HAP-1 (cell line): ENCODE results near the gene AKAP6.

Experiments used
- DNase-seq, 2 experiments: peaks; one replicate each; pipeline ENCODE4 v3.0.0-alpha.2; 2016 to 2020; ENCODE audit warnings: low spot score in 2 of 2
- H3K27me3 ChIP-seq: fragments of 250-450 bp; sonication (Bioruptor Pico); 2 replicates; pipeline ENCODE4 v1.5.1; 2020; ENCODE audit warnings: low read depth, mild to moderate bottlenecking, moderate library complexity
- H3K36me3 ChIP-seq: fragments of 250-450 bp; sonication (Bioruptor Pico); replicated peaks from 2 replicates; pipeline ENCODE4 v1.5.1; 2020; ENCODE audit warnings: mild to moderate bottlenecking
- H3K4me1 ChIP-seq: fragments of 250-450 bp; sonication (Bioruptor Pico); 2 replicates; pipeline ENCODE4 v1.5.1; 2020; ENCODE audit warnings: mild to moderate bottlenecking
- H3K4me3 ChIP-seq: fragments of 250-450 bp; sonication (Bioruptor Pico); 2 replicates; pipeline ENCODE4 v1.5.1; 2020; ENCODE audit warnings: mild to moderate bottlenecking, moderate library complexity
- H3K9me3 ChIP-seq: fragments of 250-450 bp; sonication (Bioruptor Pico); 2 replicates; pipeline ENCODE4 v1.5.1; 2020; ENCODE audit warnings: mild to moderate bottlenecking, moderate library complexity
- in situ Hi-C: fragments of 300-500 bp; cut with MboI; formaldehyde crosslinking; loops from 3 replicates; pipeline ENCODE4 v1.14.3; 2020; ENCODE audit warnings: low sequenced_read_pairs, inconsistent platforms, mixed read lengths

AKAP6 gene

DNA sequence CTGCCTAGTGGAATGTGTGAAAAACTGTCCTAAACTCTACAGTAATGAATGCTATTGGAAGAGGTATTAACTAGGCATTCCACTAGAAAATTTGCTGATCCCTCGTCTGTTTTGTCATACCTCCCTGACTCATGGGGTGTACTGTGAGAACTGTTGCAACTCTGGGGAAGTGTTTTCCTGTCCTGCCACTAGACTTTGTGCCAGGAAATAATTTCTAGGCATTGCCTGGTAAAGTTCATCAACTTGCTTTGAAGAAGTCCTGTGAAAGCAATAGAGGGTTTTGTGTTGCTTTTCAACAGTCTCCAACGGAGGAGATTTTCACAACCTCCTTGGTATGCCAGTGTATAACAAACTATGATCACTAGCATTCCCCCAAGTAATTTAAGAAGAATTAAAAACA is 139.9 kb downstream of the AKAP6 start:
- H3K27me3 ChIP-seq = no peaks in the 10 kb centered on the region
- H3K4me3 ChIP-seq = no peak overlapping the region
- in situ Hi-C loops = loop anchor here (25.0 kb wide), 1 partner anchor 1107 kb away; no protein-coding TSS in a partner anchor
- no peaks in the 10 kb centered on the region for H3K36me3 ChIP-seq
- no peak for DNase-seq
- H3K9me3 ChIP-seq = no peaks in the 10 kb centered on the region
- peaks cover 22% of the 10 kb centered on the region for H3K4me1 ChIP-seq

DNA sequence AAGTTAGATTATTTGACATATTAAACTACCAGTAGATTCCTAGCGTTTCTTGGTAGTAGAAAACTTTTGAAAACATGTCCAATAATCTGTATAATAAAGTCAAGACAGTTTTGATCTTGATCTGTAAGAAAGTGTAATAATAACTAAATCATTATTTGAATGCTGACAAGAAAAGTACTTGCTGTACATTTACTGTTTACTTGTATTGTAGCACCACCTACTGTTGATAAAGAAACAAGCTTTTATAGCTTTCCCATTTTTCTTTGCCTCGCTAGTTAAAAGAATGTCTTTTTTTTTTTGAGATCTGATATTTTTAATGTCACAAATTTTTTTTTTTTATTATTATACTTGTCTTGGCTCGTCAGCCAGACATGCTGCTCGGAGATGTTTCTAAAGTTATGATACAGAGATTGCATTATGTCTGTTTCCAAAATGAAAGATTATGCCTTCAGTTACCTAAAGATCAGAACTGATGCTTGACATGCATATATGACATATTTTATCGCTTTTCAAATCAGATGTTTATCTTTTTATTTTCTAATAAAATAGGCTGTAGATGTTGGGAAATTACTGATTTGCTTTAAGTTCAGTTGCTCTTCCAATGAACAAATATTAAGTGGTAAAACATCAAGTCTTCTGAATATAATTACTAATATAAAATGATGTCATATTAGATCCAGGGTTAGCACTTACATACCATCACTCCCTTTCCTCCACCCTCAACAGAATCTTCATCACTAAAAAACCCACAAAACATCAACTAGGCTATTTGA is 140.5 kb downstream of the AKAP6 start:
- no peaks in the 10 kb centered on the region for H3K27me3 ChIP-seq
- no peak overlapping the region for H3K4me3 ChIP-seq
- DNase-seq = peak in 1 of 2 experiments; percentile 71
- peaks cover 22% of the 10 kb centered on the region for H3K4me1 ChIP-seq
- in situ Hi-C loops = loop anchor here (10.0 to 25.0 kb wide), 3 partner anchors 215 to 1107 kb away; no protein-coding TSS in a partner anchor
- H3K9me3 ChIP-seq = no peaks in the 10 kb centered on the region
- H3K36me3 ChIP-seq = no peaks in the 10 kb centered on the region

DNA sequence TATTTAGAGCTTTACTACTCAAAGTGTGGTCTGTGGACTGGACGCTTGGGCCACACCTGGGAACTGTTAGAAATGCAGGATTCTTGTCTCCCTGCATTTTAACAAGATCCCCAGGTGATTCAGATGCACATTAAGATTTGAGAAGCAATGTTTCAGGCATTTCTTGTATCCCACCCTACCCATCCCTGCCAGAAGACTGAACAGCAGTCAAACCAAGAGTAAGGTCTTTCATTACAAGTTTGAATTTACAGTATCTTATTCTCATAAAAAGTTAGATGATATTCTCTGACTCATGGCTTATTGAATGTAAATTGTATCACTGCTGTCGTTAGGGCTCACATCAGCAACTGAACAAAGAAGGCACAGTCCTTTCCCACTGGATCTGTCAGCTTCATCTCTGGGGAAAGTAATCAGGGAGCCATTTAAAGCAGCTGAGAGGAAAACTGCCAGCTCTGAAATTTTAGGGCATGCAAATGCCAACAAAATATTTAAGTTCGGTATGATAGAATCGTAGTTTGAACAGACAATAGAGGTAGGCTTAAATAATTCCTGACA is 141.1 kb downstream of the AKAP6 start:
- peaks cover 22% of the 10 kb centered on the region for H3K4me1 ChIP-seq
- in situ Hi-C loops = loop anchor here (10.0 to 25.0 kb wide), 3 partner anchors 215 to 1108 kb away; no protein-coding TSS in a partner anchor
- no peaks in the 10 kb centered on the region for H3K9me3 ChIP-seq
- no peaks in the 10 kb centered on the region for H3K36me3 ChIP-seq
- H3K27me3 ChIP-seq = no peaks in the 10 kb centered on the region
- H3K4me3 ChIP-seq = no peak overlapping the region
- no peak for DNase-seq

DNA sequence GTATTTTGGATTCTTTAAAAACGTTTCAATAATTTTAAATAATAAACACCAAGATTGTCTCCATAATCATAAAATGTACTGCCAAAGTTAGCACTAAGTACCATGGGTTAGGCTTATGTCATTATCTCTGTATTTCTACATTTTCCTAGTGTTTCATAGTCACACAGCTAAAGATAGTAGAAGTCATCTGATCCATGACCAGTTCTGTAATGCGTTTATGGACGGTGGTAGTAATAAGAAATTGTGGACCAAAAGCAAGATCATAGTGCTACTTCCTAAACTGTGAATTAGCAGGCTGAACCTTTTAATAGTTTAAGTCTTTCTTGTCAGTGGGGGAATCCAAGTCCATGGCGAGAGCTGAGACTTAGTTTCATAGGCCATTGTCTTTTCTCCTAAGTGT is 142.1 kb downstream of the AKAP6 start:
- H3K27me3 ChIP-seq = no peaks in the 10 kb centered on the region
- DNase-seq = no peak
- H3K9me3 ChIP-seq = no peaks in the 10 kb centered on the region
- H3K4me3 ChIP-seq = no peak overlapping the region
- H3K4me1 ChIP-seq = peaks cover 22% of the 10 kb centered on the region
- in situ Hi-C loops = loop anchor here (10.0 to 25.0 kb wide), 3 partner anchors 216 to 1109 kb away; no protein-coding TSS in a partner anchor
- H3K36me3 ChIP-seq = no peaks in the 10 kb centered on the region

DNA sequence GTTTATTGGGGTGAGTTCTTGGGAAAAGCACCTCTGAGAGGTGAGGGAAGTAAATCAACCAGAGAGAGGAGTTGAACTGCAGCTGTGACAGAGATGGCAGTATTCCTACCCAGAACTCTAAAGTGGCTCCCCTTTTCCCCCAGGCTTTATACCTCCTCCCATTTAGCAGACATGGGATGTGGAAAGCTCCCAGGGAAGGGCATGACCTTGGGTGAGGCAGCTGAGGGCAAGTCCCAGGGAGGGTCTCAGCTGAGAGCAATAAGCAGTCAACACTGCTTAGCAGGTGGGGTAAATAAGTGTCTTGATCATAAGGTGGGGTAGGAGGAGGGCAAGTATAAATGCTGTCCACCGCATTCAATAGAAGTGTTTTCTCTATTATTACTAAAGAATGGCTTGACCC is 143.0 kb downstream of the AKAP6 start:
- Histone ChIP-seq H3K9me3 (no peaks in the 10 kb centered on the region), H3K27me3 (no peaks in the 10 kb centered on the region), H3K4me1 (peaks cover 22% of the 10 kb centered on the region), H3K4me3 (no peak overlapping the region), H3K36me3 (no peaks in the 10 kb centered on the region)
- in situ Hi-C loops = loop anchor here (10.0 to 25.0 kb wide), 3 partner anchors 217 to 1110 kb away; no protein-coding TSS in a partner anchor
- DNase-seq = no peak

DNA sequence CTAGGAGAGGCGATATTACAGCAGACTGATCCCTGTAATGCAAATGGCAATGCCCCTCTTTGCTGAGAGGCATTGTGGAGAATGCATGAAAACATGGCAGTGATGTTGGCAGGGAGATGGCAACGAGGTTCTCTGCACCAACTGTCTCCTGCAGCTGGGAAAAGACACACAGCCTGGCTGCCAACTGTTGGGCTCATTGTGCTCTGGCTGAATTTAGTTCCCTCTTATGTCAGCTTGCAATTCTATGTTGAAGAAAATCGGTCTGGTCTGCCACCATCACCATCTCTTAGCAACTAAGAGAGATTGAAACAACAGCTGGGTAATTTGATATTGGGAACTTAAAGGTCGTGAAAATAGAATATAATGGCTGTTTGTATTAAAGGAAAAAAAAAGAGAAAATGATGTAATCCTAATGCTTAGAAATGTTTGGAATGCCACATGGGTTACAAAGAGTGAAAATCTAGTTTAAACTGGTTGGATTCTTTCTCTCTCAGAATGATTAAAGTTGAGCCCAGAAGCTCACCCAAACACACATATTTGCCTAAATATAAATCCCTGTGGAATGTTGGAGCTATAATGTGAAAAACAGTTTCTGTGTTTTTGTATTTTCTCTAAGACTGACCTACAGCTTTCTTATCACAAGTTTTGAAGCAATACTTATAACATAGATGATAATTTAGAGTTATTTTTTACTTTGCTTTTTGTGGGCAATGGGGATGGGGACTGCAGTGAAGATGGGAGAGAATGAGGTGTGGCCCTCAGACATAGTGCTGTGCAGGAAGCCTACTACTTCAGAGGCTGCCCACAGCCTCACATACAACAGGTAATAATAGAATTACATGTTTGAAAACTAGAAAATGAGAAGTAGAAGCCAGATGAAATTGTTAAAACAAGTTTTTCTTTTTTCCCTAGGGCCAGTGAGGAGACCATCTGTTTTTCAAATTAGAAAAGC is 143.7 kb downstream of the AKAP6 start:
- Histone ChIP-seq H3K4me3 (no peak overlapping the region), H3K9me3 (no peaks in the 10 kb centered on the region), H3K36me3 (no peaks in the 10 kb centered on the region), H3K27me3 (no peaks in the 10 kb centered on the region), H3K4me1 (peaks cover 22% of the 10 kb centered on the region)
- peak; percentile 26 to 55 for DNase-seq
- in situ Hi-C loops = loop anchor here (10.0 to 25.0 kb wide), 3 partner anchors 218 to 1110 kb away; no protein-coding TSS in a partner anchor

DNA sequence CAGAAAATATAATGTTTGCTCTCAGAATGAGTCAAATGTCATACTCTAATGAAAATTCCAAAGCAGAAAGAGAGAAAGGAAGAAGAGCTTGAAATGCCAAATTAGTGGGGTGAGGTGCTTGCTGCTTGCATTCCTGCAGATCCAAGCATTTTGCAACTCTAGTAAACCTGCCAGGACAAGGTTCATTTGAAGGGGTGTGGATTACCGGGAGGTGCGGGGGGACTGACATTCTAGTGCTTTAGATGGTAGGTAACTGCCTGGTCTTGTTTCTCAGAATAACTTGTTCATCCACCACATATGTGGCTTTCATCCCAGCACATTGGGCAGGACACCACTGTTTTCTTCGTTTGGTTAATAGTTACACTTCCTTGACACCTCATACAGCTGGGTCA is 144.4 kb downstream of the AKAP6 start:
- H3K4me3 ChIP-seq = no peak overlapping the region
- H3K4me1 ChIP-seq = peaks cover 22% of the 10 kb centered on the region
- no peaks in the 10 kb centered on the region for H3K36me3 ChIP-seq
- in situ Hi-C loops = loop anchor here (10.0 to 25.0 kb wide), 3 partner anchors 219 to 1111 kb away; no protein-coding TSS in a partner anchor
- no peaks in the 10 kb centered on the region for H3K27me3 ChIP-seq
- peak in 1 of 2 experiments; percentile 25 for DNase-seq
- no peaks in the 10 kb centered on the region for H3K9me3 ChIP-seq

DNA sequence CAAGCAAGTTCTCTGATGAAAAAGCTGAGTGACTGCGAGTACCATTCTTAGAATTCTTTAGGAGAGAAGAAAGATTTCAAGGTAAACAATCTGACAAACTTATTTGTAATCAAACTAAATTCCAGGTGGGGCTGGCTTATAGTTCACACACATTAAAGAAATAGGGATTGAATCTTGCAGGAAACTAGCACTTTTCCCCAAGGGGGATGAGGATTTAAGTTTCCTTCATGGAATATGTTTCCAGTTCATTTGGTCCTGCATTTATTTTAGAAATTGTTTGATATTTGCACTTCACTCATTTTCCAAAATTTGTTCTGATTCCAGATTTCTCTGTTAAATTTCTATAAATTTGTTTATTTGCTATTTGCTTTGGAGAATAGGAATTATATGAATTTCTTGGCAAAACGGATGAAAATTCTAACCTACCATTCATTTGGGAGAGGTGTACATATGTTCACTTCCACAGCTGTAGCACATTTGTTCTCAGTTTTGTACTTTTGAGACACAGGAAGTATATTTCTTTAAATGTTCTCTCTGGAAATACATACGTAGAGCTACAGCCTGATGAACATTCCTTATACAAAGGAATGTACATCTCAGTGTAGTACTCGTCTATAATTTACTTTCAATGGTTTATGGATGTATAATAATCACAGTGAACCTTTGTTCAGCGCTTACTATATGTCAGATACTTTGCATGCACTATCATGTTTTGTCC is 145.5 kb downstream of the AKAP6 start:
- no peak overlapping the region for H3K4me3 ChIP-seq
- in situ Hi-C loops = loop anchor here (10.0 to 25.0 kb wide), 3 partner anchors 220 to 1112 kb away; no protein-coding TSS in a partner anchor
- H3K4me1 ChIP-seq = peaks cover 22% of the 10 kb centered on the region
- no peaks in the 10 kb centered on the region for H3K9me3 ChIP-seq
- no peaks in the 10 kb centered on the region for H3K36me3 ChIP-seq
- H3K27me3 ChIP-seq = no peaks in the 10 kb centered on the region
- DNase-seq = no peak

DNA sequence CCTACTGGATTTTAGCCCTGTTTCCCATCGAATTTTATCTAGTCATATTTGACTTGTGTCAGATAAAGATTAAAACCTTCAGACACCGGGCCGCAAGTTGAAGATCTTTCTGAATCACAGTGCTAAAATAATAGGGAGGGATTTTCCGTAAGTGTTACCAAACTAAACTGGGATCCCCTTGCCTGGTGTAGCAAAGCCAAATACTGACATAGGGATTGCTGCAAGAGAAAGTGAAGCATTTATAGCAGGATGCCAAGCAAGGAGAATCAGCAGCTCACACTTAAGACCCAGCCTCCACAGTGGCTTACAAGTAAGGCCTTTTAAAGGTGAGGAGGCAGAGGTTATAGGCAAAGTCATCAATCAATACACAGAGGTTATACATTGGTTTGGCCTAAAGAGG is 147.4 kb downstream of the AKAP6 start:
- Histone ChIP-seq H3K4me3 (no peak overlapping the region), H3K27me3 (no peaks in the 10 kb centered on the region), H3K9me3 (no peaks in the 10 kb centered on the region), H3K4me1 (peaks cover 27% of the 10 kb centered on the region), H3K36me3 (no peaks in the 10 kb centered on the region)
- in situ Hi-C loops = loop anchor here (10.0 kb wide), 2 partner anchors 222 to 522 kb away; no protein-coding TSS in a partner anchor
- DNase-seq = no peak

DNA sequence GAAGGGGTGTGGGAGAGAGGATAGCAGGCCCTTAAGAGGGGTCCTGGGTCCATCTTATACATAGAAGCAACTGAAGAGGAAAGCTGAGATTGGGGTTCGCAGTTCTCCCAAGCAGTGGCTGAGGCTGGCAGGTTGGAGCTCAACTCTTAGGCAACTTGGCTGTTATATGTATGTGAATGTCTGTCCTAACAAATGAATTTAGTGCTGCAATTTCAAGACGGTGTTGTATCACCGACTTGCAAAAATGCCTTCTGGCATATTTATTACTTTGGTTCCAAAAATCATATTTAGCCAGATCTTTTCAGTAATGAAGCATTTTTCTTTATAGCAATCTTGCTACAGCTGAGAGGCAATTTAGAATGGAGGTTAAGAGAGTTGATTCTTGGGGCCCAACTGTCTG is 148.3 kb downstream of the AKAP6 start:
- Histone ChIP-seq H3K4me1 (peaks cover 25% of the 10 kb centered on the region), H3K9me3 (no peaks in the 10 kb centered on the region), H3K4me3 (no peak overlapping the region), H3K36me3 (no peaks in the 10 kb centered on the region), H3K27me3 (no peaks in the 10 kb centered on the region)
- in situ Hi-C loops = loop anchor here (10.0 kb wide), 2 partner anchors 223 to 523 kb away; no protein-coding TSS in a partner anchor
- no peak for DNase-seq

DNA sequence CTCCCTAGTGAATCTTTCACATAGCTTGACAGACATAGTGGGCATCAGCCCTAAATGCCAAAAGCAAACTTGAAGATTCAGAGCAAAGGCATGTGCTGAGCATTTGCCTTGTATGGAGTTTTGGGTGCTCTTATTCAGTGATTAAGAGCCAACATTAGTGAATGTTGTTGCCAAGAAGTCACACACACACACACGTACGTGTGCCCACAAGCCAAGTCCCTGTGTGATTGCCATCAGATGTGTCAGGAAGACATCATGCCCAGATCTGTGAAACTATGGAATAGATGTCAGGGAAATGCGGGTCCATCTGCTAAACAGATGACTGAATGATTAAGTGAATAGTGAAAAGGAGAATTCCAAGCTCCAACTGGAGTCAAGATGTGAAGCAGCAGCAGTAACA is 149.0 kb downstream of the AKAP6 start:
- no peaks in the 10 kb centered on the region for H3K27me3 ChIP-seq
- H3K36me3 ChIP-seq = no peaks in the 10 kb centered on the region
- H3K9me3 ChIP-seq = no peaks in the 10 kb centered on the region
- no peak overlapping the region for H3K4me3 ChIP-seq
- DNase-seq = no peak
- peaks cover 19% of the 10 kb centered on the region for H3K4me1 ChIP-seq
- in situ Hi-C loops = loop anchor here (10.0 kb wide), 2 partner anchors 223 to 523 kb away; no protein-coding TSS in a partner anchor

DNA sequence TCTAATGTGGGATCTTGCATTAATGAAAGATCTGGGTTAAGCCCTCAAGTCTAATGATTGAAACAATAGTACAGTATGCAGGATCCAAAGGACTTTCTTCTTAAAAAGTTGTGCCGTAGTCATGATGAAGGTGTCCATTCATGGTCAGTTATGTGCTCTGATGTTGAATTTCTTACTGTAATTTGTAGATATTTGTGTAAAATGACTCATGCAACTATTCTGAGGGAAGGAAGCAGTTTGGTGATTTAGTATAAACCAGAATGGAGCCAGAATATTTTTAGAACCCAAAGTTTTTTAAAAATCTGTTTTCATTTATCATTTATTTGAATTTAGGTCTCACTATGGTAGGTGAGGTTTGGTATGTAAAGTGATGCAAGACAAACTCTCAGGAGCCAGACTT is 151.2 kb downstream of the AKAP6 start:
- Histone ChIP-seq H3K36me3 (no peaks in the 10 kb centered on the region), H3K4me3 (no peak overlapping the region), H3K27me3 (no peaks in the 10 kb centered on the region), H3K4me1 (peaks cover 10% of the 10 kb centered on the region), H3K9me3 (no peaks in the 10 kb centered on the region)
- in situ Hi-C loops = no loop called here
- no peak for DNase-seq

DNA sequence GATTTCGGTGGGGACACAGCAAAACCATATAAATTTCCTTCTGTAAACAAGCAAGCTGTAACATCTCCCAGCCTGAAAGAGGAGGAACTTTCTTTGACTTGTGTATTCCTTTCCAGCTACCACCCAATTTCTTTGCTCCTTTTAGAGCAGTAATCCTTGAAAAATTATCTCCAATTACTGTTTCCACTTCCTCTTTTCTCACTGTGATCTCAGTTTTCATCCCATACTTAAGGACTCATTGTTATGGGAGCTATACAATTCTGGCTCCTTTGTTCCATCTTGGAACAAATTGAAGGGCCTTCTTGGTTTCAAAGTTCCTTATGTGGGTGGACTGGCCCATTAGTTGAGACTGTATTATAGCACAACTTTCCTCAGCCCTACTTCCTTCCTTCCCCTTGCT is 152.6 kb downstream of the AKAP6 start:
- Histone ChIP-seq H3K4me1 (peaks cover 10% of the 10 kb centered on the region), H3K9me3 (no peaks in the 10 kb centered on the region), H3K4me3 (no peak overlapping the region), H3K27me3 (no peaks in the 10 kb centered on the region), H3K36me3 (no peaks in the 10 kb centered on the region)
- in situ Hi-C loops = no loop called here
- peak in 1 of 2 experiments; percentile 48 for DNase-seq
